GM11168 (cell line): ENCODE data around the gene EEF2K.

Experiments
- in situ Hi-C: fragments of 300-500 bp; cut with MboI; formaldehyde crosslinking; loops from one replicate; pipeline ENCODE4 v1.12.0; 2022; ENCODE audit warnings: low sequenced_read_pairs; ENCODE audit not compliant: unreplicated experiment

Gene EEF2K

GRCh38 chr16:22206842-22207714, 1.0 kb downstream of the EEF2K start:
- in situ Hi-C loops, result no loop called here

DNA sequence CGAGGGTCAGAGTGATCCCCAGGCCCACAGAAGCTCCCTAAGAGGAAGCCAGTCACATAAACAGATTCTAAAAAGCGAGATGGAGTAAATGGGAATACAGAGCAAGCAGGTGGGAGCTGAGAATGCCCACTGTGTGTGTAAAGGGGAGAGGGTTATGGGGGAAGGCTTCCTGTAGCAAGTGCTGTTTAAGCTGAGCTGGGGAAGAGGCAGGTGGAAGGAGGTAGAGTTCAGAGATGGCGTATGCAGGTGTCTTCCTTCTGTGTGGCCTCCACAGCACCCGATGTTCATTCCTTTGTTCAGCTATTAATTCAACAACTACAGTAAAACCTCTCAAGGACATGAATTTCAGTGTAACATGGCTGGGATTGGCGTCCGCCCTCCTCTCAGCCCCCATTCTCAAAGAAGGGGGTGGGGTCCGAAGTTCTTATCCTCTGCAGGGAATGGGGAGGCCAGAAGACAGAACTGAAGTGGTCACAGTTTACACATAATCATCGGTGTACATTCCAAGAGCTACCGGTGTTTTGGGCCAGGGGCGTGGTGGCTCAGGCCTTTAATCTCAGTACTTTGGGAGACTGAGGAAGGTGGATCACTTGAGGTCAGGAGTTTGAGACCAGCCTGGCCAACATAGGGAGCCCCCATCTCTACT, 1.8 kb downstream of the EEF2K start:
- in situ Hi-C loops, result no loop called here

GRCh38 chr16:22210285-22210684, 4.2 kb downstream of the EEF2K start:
- in situ Hi-C loops, result no loop called here

DNA sequence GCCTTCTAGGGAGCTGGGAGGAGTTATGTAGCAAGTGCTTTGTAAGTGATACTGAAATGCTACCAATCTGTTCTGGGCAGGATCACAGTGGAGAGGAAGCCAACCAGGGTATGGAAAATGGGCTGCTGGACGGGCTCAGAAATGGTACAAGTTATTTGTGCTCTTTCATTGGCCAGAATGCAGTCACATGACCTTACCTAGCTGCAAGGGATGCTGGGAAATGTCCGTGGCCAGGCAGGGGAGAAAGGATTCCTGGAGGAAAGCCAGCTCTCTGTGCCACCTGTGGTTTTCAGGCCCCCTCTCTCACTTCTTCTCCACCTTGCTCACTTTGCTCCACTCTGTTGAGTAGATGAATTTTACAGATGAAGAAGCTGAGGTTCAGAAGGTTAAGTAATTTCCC, 4.8 kb downstream of the EEF2K start:
- in situ Hi-C loops, result no loop called here

GRCh38 chr16:22213236-22213635, 7.2 kb downstream of the EEF2K start:
- in situ Hi-C loops, result no loop called here

DNA sequence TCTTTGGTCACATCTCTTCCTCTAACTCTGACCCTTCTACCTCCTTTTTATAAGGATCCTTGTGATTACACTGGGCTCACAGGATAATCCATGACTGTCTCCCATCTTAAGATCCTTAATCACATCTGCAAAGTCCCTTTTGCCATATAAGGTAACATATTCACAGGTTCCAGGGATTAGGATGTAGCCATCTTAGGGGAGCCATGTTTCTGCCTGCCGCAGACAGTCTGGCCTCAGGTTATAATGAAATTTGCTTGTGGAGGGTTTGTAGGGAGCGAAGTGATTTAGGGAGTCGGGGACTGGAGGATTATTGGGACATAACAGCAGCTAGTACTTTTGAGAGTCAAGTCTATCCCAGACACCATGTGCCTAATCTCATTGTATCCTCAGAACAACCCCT, 7.7 kb downstream of the EEF2K start:
- in situ Hi-C loops, result no loop called here

DNA sequence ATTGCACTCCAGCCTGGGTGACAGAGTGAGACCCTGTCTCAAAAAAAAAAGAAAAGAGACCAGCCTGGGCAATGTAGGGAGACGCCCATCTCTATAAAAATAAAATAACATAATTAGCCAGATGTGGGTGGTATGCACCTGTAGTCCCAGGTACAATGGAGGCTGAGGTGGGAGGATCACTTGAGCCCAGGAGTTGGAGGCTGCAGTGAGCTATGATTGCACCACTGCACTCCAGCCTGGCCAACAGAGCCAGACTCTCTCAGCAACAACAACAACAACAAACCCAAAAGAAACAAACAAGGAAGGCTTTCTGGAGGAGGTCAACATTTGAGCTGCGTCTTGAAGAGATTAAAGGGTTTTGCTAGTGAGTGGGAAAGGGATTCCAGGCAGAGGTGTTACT, 8.3 kb downstream of the EEF2K start:
- in situ Hi-C loops, result no loop called here

DNA sequence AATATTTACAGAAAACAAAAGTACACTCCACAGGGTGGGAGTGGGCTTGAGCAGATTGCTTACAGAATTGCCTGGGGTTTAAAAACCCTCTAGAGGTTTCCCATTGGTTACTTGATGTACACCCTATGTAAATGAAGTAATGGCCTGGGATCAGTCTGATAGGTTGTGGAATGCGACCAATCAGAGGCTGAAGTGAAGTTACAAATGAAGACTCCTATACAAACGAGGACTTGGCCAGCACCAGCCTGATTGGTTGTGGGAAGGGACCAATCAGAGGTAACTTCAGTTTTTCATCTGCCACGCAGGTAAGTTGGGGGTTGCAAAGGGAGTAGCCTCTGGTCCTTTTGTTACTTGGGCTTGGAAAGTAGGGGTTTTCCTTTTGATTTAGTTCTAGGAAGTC, 8.8 kb downstream of the EEF2K start:
- in situ Hi-C loops, result loop anchor here (5.0 kb wide), 1 partner anchor 82 kb away; the partner anchor contains the start of gene POLR3E

GRCh38 chr16:22216191-22216831, 10.2 kb downstream of the EEF2K start:
- in situ Hi-C loops, result loop anchor here (5.0 kb wide), 1 partner anchor 81 kb away; the partner anchor contains the start of gene POLR3E

DNA sequence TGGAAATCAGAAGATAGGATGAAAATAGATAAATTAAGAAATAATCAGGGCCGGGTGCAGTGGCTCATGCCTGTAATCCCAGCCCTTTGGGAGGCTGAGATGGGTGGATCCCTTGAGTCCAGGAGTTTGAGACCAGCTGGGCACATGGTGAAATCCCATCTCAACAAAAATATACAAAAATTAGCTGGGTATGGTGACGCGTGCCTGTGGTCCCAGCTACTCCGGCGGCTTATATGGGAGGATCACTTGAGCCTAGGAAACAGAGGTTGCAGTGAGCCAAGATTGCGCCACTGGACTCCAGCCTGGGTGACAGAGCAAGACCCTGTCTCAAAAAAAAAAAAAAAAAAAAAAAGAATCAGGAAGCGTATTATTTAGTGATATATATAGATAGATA, 10.8 kb downstream of the EEF2K start:
- in situ Hi-C loops, result loop anchor here (5.0 kb wide), 1 partner anchor 80 kb away; the partner anchor contains the start of gene POLR3E

DNA sequence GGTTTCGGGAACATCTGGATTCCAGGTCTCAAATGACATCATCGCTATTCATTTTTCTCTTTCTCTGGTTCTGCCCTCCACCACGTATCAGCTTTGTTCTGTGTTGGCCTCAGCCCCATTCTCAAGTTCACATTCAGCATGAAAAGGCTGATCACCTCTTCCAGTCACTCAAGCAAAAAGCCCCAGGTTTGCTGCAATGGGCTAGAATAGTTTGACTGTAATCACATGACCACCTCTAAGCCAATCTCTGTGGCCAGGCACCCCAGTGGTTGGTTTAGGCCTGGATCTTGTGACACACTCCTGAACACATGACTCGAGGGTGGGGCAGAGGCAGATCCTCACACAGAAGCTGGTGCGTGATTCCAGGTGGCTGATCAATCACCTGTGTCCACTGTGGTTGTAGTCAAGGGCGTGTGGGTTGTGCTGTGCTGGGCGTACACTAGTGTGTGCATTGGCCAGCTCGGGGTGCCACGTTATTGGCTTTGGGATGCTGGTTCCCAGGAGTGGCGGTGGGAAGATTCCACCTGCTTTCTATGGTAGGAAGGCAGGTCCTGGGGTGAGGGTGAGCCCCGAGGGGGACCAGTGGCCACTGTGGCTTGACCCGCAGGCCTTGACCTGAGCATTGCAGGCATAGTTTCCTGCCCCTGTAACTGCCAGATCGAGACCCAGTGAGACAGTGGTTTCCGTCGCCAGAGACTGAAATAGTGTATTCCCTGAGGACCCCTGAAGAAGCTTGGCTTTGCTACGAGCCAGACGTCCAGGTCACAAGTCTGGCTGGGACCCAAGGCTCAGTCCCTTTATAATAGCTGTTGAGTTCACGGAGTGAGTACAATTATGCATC, 12.0 kb downstream of the EEF2K start:
- in situ Hi-C loops, result loop anchor here (5.0 kb wide), 1 partner anchor 79 kb away; the partner anchor contains the start of gene POLR3E

- in situ Hi-C loops, result loop anchor here (5.0 kb wide), 1 partner anchor 78 kb away; the partner anchor contains the start of gene POLR3E
Observed at GRCh38 chr16:22219389-22220068, 13.5 kb downstream of the EEF2K start.

- in situ Hi-C loops, result no loop called here
Observed at GRCh38 chr16:22220069-22220440, 14.0 kb downstream of the EEF2K start.

GRCh38 chr16:22220714-22221113, 14.6 kb downstream of the EEF2K start:
- in situ Hi-C loops, result no loop called here

GRCh38 chr16:22222006-22222405, 15.9 kb downstream of the EEF2K start:
- in situ Hi-C loops, result no loop called here

GRCh38 chr16:22222998-22223397, 16.9 kb downstream of the EEF2K start:
- in situ Hi-C loops, result no loop called here

DNA sequence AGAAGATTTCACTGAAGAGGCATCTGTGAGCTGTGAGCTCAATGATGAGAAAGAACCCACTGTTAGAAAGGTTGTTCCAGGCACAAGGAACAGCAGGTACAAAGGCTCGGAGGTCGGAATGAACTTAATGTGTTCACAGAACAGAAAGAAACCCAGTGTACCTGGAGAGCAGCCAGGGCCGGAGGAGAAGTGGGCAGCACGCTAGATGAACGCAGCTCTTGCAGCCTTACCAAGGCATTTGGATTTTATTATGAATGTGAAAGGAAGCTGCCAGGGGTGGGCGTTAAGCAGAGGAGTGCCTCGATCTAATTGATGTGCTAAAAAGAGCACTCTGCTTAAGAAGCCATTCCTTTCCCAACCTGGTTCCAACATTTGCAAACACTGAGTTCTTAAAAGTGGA, 19.0 kb downstream of the EEF2K start:
- in situ Hi-C loops, result no loop called here

DNA sequence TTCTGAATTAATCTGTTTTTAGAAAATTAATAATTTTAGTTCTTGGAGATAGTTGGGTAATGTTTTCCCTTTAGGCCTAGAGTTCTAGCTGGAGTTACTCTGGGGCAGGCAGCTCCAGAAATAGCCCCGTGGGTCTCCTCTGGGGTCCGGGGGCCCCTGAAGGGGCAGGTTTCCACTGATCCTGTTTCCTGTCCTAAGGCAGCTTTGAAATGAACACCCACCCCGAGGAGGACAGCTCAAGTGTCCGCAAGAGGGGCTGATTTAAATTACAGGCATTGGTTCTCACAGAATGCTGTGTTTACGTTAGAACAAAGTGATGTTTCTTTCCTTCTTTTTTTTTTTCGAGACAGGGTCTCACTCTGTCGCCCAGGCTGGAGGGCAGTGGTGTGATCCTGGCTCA, 23.8 kb downstream of the EEF2K start:
- in situ Hi-C loops, result no loop called here

DNA sequence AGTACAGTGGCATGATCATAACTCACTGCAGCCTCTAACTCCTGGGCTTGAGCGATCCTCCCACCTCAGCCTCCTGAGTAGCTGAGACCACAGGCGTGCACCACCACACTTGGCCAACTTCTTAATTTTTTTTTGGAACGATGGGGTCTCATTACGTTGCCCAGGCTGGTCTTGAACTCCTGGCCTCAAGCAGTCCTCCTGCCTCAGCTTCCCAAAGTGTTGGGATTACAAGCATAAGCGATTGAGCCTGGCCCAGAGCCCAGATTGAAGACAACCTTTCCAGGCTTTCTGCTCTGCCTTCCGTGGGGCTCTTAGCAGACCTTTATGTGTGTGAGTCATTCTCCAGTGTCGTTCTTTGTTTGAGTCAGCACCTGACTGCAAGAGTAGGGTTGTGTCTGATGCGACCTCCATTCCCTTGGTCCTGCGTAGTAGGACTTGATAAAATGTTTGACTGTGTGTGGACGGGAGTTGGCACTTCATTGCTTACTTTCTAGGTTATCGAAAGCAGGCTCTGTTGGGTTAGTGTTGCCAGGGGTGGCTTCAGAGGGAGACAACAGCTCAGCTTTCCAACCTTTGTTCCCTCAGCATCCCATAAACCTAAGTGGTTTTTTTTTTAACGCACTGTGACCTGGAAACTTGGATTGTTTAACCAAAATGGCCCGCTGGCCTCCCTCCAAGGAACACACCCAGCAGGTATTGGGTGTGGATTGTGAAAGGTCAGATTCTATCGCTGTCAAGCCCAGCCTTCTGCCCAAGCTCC, 26.4 kb downstream of the EEF2K start:
- in situ Hi-C loops, result no loop called here
